NCI-H748 (cell line): Measurements from ENCODE around the gene PPP2R5D.
"Not testable (repeated sequence)": the region's sequence is repeated elsewhere in the genome, so short reads cannot be mapped to it uniquely, and the experiment has no call there.

ENCODE experiments used
- DNase-seq: peaks from one replicate; lab custom pipeline; 2025; ENCODE audit not compliant: unreplicated experiment; lab: John Stamatoyannopoulos, UW

The PPP2R5D gene

DNA sequence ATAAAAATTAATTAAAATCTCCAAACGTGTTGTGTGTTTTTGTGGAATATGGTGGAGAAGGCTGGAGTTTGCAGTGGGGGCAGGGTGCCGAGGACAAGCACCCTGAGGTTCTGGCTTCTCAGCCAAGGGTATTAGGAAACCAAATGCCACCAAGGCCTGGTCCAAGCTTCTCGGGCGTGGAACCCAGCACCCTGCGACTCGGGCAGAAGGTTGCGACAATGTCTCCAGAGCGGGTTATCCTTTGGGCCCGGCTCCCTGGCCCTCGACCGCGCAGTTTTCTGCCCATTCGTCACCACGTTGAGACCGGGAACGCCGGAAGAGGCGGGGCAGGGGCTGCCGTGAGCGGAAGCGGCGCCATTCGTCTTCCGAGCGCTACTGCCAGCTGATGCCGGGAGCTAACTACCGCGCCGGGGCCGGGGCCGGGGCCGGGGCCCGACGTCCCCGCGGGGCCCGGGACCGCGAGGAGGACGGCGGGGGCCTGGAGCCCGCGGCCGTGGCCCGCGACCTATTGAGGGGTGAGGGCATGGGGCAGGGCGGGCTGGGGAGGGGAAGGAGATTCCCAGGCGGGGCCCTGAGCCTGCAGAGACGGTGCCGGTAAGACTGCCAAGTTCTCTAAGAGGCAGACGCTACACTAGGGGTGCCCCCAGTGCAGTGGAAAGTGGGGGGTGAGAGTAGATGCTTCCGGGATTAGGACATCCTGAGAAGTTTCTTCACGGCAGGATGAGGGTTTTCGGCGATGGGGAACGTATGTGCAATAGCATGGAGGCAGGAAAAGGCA lies 37.1 kb downstream of the PPP2R5D start, which contains the start of gene RRP36:
RRP36 (plus strand) TSS at position 354 of the 778 bp plus-strand sequence; CDS start at position 386, 32 bp downstream.
- DNase-seq = peak; percentile 87

DNA sequence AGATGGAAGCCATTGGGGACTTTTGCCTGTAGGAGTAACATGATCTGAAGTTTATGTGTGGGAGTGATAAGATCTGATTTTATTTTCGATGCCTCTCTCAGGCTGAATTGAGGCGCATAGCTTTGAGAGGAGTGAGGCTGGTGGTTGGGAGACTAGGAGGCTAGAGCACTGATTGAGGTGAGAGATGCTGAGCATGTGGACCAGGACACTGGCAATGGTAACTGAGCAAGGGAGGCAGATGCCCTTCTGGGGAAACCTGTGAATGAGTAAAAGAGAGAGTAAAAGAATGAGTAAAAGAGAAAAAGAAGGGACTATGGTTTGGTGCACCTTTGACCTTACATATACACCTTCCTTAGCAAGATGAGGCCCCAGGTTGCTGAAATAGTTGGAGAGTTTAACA lies 40.1 kb downstream of the PPP2R5D start:
- no peak for DNase-seq

DNA sequence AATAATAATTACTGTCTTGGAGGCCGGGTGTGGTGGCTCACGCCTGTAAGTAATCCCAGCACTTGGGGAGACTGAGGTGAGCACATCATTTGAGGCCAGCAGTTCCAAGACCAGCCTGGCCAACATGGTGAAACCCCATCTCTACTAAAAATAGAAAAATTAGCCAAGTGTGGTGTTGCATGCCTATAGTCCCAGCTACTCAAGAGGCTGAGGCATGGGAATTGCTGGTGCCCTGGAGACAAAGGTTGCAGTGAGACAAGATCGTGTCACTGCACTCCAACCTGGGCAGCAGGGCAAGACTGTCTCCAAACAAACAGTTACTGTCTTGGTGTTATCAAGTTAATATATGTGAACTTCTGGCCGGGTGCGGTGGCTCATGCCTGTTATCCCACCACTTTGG lies 42.0 kb downstream of the PPP2R5D start:
- no peak for DNase-seq

DNA sequence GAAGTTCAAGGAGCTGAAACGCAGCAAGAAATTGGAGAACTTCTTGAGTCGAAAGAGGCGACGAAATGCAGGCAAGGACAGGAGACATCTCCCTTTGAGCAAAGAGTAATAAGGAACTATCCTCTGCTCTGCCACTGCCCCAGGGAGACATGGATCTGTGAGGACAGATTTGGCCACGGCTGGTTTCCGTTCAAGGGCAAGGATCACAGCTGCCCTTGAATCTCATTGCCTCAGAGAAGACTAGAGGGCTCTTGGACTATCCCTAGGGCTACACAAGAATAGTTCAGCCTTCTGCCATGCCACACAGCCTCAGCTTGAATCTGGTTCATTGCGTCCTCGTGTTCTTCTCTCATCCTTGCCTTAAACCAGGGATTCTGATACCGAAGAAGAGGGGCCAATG lies 44.8 kb downstream of the PPP2R5D start:
- DNase-seq = no peak

DNA sequence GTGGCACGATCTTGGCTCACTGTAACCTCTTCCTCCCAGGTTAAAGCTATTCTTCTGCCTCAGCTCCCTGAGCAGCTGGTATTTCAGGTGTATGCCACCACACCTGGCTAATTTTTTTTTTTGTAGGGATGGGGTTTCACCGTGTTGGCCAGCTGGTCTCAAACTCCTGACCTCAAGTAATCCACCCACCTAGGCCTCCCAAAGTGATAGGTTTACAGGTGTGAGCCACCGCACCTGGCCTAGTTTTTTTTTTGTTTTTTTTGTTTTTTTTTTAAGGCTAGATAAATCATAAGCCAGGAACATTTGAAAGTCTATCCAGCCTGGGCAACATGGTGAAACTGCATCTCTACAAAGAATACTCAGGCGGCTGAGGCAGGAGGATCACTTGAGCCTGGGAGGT lies 48.0 kb downstream of the PPP2R5D start:
- DNase-seq = no peak

DNA sequence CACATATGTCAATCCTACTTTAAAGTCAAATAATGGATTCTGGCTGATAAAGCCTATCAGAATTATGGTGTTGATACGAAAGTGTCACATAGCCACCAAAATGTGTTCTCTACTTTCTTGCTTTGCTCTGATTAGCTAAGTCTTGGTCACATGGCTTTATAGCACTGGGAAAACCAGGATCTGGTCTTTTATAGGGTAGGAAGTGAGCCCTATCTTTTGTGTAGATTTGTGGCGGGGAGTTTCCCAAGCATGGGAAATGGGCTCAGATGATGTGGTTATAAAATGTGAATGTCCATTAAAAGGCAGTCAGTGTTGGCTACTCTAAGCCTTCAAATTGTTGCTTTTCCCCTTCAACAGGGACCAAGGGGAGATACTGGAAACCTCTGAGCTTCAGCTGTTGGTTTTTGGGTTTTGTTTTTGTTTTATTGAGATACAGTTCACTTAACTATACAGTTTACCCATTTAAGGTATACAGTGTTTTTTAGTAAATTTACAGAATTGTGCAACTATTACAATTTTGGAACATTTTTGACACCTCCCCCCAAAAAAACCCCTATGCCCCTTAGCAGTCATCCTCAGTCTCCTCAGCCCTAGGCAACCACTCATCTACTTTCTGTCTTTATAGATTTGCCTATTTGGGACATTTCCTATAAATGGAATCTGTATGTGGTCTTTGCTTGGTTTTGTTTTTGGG lies 49.3 kb downstream of the PPP2R5D start:
- no peak for DNase-seq

DNA sequence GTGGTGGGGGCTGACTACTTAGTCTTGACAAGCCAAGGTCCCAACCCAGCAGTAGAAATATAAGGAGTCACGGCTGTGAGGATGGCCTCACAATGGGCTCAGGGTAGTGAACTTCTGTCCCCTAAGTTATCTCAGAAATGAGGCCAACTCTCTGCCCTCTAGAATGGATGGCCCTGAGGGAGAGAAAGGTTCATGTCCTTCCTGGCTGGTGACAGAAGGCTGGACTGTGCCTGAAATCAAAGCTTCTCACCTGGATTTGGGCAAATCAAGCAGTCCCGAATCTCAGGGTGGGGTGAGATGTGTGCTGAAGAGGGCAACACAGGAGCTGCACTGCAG lies 49.8 kb downstream of the PPP2R5D start:
- no peak for DNase-seq

DNA sequence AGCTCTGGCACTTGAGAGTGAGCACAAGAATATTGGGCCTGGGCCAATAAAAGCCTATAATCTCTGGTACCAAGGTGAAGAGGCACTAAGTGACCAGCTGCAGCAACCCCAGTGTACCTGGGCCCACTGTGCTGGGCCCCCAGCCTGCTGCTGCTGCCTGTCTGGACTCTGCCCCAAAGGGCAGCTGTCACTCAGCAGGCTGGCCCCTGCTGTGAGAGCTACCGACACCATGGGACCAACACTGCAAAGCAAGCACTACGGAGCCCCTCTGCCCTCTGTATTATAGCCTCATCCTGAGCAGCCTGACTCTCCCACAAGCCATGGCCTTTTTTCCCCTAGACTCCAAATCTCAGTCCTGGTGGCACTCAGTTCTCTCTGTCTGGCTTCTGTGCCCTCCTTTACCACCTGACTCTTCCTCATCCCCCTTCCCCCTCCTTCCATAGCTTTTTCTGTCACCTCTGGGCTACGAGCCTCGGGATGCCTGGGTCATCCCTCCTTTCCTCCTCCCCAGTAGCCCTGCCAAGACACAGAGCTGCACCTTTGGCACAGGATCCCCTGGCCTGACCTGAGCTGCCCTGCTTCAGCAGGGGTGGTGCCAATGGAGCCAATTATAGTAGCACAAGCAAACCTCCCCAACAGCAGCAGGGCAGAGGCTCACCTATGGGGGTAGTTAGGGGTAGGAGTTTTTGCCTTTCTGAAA lies 51.3 kb downstream of the PPP2R5D start:
- DNase-seq = no peak

DNA sequence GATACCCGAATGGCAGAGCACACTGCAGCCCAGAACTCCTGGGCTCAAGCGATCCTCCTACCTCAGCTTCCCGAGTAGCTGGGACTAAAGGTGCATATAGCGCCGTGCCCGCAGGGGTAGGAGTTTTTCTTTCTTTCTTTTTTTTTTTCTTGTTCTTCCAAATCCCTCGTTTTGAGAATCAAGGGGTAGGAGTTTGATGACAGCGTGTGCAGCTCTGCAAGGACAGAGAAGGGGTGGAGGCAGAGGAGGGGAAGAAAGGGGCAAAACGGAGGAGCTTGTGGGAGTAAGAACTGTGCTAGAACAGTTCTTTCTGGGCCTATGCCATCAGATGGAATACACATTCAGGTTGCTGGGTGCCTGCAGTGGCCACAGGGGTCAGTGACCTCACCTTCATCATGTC lies 52.3 kb downstream of the PPP2R5D start:
- no peak for DNase-seq

DNA sequence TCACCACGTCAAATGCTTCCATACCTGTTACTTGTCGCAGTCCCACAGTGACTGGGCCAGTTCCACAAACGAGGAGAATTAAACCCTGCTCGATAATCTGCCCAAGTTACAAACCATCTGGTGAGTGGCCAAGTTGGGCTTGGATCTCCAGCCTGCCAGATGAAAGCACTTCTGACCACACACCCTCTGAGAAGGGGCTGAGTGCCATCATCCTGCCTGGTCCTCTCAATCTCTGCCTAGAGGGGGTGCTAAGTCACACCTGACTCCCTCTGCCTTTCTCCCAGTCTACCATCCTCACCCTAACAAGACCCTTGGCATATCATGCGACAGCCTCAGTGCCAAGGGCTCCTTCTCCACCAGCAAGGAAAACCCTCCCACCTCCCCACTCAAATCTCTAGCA lies 52.8 kb downstream of the PPP2R5D start:
- no peak for DNase-seq

DNA sequence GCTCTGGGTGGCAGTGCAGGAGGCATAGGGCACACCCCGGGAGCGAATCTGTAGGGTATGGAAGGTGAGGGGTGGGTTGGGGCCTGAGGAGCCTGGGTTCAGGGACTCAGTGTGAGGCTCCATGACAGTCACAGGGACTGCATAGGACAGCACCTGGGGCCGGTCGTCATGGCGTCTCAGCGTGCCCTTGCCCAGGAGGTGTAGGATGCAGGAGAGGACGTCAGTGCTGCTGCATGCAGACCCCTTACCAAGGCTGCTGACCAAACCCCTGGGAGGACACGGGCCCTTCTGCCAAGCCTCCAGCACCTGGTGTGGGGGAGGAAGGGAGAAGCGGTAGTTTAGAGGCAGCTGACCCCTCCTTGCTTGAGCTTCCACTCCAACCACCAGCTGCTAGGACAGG lies 53.3 kb downstream of the PPP2R5D start:
- no peak for DNase-seq

DNA sequence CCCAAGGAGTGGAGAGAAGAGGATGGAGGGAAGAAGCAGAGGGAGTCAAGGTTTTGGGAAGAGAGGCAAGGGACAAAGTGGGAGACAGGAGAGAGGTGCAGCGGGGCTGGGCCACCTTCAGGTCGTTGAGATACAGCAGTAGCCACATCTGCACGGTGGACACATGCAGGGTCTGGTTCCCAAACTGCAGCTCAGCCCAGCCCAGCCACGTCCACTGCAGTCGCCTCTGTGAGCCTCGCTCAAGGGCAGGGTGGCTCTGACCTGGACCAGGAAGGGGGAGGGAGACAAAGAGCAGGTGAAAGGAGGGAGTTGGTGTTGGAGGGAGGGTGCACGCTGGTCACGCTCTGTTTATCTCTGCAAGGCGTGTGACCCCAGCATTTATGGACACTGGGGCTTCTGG lies 54.4 kb downstream of the PPP2R5D start:
- no peak for DNase-seq

DNA sequence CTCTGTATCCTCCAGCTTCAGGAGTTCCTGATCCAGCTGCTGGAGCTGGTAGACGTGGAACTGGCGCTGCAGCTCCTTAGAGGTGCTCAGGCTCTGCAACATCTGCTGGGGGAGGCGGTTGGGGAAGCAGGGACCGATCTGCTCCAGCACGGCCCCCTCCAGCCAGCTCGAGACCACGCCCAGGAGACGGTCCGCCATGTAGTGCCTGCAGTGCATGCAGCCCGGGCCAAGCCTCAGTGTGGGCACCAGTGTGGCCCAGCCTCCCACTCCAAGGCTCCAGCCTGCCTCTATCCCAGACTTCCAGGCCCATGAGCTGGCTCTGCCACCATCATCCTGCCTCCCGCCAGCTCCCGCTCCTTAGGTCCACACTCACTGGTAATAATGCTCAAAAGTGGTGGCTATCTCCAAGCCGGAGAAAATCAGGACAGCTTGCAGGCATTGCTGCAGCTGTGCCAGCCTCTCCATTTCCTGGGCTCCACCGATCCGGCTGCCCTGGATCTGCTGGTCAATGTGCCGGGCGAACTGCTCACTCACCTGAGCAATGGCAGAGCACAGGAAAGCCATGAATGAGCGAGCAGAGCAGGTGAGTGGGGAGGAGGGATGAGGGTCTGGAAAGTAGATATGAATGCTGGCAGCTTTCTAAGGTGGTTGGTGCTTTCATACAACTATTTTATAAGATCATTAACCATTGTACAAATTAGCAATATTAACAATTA lies 56.3 kb downstream of the PPP2R5D start:
- DNase-seq = no peak

DNA sequence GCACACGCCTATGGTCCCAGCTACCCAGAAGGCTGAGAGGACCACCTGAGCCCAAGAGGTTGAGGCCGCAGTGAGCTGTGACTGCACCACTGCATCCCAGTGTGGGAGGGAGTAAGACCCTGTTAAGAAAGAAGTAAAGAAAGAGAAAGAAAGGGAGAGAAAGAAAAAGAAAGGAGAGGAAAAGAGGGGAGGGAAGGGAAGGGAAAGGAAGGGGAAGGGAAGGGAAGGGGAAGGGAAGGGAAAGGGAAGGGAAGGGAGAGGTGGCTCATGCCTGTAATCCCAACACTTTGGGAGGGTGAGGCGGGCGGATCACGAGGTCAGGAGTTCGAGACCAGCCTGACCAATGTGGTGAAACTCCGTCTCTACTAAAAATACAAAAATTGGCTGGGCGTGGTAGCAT lies 57.1 kb downstream of the PPP2R5D start:
- not testable (repeated sequence) for DNase-seq

DNA sequence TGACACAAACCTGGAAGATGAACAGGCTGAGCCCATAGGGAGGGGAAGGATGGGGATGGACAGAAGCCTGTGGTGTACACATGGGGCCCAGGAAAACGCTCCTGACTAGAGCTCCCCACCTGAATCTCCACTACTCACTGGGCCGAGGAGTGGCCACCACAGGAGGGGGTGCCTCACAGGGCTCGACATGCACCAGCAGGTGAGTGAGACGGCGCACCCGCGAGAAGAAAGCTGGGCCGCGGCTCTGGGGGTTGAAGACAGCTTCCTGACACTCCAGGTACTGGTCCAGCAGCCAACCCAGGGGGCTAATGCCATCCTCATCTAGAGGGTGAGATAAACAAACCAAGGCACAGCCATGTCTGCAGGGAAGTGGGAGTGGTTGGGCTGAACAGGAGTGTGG lies 58.9 kb downstream of the PPP2R5D start:
- no peak for DNase-seq

DNA sequence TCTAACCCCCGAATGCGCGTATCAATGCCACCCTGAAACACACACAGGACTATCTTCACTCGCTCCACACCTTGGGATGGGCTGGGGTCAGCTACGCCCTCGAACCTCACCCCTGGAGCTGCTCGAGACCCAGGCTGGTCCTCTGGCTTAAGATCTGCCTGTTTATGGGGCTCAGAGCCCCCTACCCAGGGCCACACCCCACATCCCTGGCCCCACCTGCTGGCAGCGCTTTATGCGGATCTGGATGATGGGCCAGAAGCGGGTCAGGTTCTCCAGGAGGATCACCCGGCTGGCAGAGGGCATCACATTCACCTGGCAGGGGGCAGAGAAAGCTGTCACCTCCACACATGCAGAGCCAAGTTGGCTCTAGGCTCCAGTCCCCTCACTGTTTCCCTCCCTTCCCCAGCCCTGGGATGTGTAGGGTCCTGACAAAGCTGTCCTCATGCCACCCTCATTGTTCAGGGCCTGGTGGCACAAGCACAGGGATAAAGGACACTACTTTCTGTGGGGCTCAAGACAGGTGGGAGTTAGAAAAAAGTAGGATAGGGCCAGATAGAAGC lies 61.1 kb downstream of the PPP2R5D start:
- no peak for DNase-seq

DNA sequence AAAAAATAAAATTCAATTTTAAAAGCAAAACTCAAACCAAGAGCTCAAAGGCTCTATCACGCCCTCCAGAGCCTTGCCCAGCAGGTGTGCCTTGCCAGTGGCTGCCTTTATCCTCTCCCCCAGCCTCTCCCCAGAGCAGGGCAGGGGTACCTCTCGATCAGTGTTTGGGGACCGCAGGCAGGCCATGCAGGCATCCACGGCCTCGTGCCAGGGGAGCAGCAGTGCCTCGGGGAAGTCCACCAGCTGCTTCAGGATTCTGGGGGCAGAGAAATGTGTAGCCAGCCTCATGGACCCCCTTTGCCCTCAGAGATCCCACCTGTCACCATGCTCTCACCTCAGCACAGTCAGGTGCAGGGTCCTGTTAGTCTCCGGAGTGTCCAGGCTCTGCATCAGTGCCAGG lies 63.6 kb downstream of the PPP2R5D start:
- DNase-seq = no peak

DNA sequence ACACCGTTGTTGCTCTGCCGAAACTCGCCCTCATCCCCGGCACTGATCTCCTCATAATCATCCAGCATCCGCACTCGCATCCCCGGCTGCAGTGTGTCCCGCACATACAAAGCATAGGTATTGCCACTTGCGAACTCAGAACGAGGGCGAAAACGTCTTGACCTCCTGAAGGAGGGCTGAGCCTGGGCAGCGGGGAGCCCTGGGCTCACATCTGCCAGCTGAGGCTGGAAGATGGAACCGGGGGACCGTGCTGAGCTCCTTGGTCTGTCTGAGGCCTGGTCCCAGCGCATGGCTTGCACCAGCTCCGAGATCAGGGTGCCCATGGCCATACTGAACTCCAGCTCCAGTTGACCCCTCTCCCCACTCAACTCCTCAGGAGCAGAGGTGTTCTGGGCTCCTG lies 66.6 kb downstream of the PPP2R5D start:
- DNase-seq = no peak

DNA sequence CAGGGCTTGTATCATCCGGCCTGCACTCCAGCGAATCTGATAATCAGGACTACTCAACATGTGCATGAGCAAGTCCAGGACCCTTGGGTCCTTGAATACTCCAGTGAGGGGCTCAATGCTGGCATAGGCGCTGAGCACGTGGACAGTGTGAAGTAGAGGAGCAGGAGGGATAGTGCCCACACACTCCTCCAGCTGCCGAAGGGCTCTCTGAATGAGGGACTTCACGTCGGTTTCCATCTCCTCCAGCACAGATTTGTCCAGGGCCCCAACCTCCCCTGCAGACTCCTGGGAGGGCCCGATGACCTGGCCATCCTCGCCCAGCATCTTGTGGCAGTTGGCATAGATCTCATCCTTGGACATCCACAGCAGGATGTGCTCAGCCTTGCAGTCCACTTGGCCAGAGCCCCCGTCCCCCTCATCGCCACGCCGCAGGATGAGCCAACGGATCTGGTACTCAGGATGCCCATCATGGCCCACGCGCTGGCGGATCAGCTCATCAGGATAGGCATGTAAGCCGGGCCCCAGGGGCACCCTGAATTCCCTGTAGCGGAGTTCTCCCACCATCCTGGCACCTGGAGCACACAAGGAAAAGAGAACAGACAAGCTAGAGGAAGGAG lies 68.0 kb downstream of the PPP2R5D start:
- DNase-seq = no peak

DNA sequence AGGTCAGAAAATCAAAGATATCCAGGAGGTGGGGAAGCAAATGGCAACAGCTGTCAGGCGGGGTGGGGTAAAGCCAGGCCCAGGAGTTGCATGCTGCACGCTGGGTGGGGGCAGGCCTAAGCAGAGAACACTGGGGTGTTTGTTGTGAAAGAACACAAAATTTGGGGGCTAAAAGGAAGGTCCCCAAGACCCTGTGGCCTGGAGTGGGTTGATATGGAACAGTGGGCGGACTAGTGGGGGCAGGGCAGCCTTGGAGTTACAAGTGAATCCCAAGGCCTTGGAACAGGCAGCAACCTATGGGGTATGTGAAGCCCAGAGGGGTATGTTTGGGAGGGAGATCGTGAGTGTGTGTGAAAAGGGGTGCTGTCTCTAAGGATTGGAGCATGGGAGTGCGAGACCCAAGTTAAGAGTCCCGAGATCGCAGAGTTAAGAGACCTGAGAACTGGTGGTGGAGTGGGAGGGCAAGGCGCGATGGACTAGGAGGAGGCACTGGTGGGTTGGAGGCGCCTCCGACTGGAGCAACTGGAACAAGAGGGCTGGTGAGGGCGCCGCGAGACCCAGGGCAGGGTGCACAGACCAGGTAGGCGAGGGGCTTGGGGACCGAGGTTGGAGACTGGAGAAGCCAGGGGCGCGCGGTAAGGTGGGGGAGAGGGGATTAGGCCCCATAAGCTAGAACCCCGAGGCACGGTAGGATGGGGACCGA lies 68.6 kb downstream of the PPP2R5D start:
- peak; percentile 47 for DNase-seq
